Activated naive CD8-positive, alpha-beta T cell treated with anti-CD3 and anti-CD28 coated beads, Interleukin-2, amount 50 U/mL, for 24 hours (primary cell): Measurements from ENCODE around the gene KIF5C.

Experiments used
- ATAC-seq: fragments of 150-1000 bp; cut with Tn5 transposase; one replicate; pipeline ENCODE4 v1.10.0; 2021
- DNase-seq: peaks from one replicate; pipeline ENCODE4 v3.0.0; 2021
- H3K27ac Mint-ChIP-seq: one replicate; pipeline ENCODE4 v1.8.0; 2021; ENCODE audit warnings: mild to moderate bottlenecking, mixed read lengths
- H3K27me3 Mint-ChIP-seq: one replicate; pipeline ENCODE4 v1.8.0; 2021; ENCODE audit warnings: mixed read lengths
- H3K36me3 Mint-ChIP-seq: one replicate; pipeline ENCODE4 v1.8.0; 2021; ENCODE audit warnings: low read depth, mixed read lengths
- H3K4me1 Mint-ChIP-seq: one replicate; pipeline ENCODE4 v1.8.0; 2021; ENCODE audit warnings: mixed read lengths
- H3K4me3 Mint-ChIP-seq: one replicate; pipeline ENCODE4 v1.8.0; 2021; ENCODE audit warnings: mild to moderate bottlenecking, moderate library complexity, mixed read lengths
- H3K9me3 Mint-ChIP-seq: one replicate; pipeline ENCODE4 v1.8.0; 2021; ENCODE audit warnings: mixed read lengths

KIF5C gene

GRCh38 chr2:149068225-149068995, 193.4 kb downstream of the KIF5C start:
- Mint-ChIP-seq H3K27ac (peak overlapping the region; percentile 10), H3K27me3 (peaks cover 15% of the 10 kb centered on the region), H3K9me3 (peaks cover 6% of the 10 kb centered on the region), H3K4me3 (no peak overlapping the region), H3K36me3 (no peaks in the 10 kb centered on the region), H3K4me1 (peaks cover 21% of the 10 kb centered on the region)
- no peak for DNase-seq
- ATAC-seq = no peak

- Mint-ChIP-seq H3K27ac (peak overlapping the region; percentile 20), H3K4me1 (peaks cover 21% of the 10 kb centered on the region), H3K9me3 (peaks cover 6% of the 10 kb centered on the region), H3K36me3 (no peaks in the 10 kb centered on the region), H3K4me3 (peak overlapping the region; percentile 30), H3K27me3 (peaks cover 17% of the 10 kb centered on the region)
- DNase-seq (peak; percentile 15), ATAC-seq (peak; percentile 92)
These were observed 194.2 kb downstream of the KIF5C start for GRCh38 chr2:149068996-149069888.

DNA sequence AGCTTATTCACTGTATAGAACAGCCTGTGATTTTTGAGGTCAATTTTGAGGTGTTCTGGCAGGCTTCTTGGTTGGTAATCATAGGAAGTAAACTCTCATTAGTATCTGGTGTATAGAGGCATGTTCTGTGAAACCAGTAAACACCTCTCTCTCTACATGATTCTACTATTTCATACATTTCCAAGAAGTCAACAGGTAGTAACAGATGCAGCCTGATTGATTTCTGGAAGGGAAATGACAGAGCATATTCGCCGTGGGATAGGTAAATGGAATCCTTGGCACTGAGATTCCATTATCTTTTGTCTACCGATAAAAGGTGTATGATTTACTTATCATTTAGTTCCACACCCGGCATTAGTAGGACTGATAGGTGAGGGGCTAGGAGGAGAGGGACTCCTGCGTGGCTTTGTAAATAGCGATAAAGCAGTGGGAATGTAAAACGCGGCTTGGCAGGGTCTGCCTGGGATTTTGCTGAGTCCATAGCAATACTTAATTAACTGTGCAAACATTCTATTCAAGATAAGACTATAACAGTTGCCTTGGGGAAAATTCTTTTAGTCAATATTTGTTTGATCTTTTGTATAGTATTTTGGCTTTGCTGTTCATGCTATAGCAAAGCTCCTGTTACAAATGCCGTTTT, 195.8 kb downstream of the KIF5C start:
- Mint-ChIP-seq H3K4me1 (peaks cover 21% of the 10 kb centered on the region), H3K27ac (no peak overlapping the region), H3K27me3 (peaks cover 20% of the 10 kb centered on the region), H3K36me3 (no peaks in the 10 kb centered on the region), H3K9me3 (peaks cover 6% of the 10 kb centered on the region), H3K4me3 (no peak overlapping the region)
- ATAC-seq (no peak), DNase-seq (no peak)

- Mint-ChIP-seq H3K4me1 (peaks cover 4% of the 10 kb centered on the region), H3K27me3 (peaks cover 23% of the 10 kb centered on the region)
These were observed 200.1 kb downstream of the KIF5C start for GRCh38 chr2:149075105-149075504.

DNA sequence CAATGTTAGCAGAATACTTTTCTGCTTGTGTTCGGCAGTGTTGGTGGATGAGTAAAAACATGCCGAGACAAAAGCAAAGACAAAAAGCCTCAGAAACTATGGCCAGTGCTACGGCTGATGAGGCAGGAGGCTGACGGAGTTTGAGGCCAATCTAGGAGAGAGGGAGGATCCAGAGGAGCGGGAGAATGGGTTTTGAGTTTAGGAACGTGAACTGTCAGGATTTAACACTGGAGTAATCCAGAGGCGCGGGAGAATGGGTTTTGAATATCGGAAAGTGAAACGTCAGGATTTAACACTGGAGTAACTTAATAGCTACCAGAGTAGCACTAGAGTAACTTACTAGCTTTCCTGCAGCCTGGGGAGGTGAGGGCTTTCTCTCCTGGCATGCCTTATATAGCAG, 200.8 kb downstream of the KIF5C start:
- H3K27me3 Mint-ChIP-seq = peaks cover 23% of the 10 kb centered on the region
- no peaks in the 10 kb centered on the region for H3K4me1 Mint-ChIP-seq
- ATAC-seq (no peak), DNase-seq (no peak)
- no peak overlapping the region for H3K27ac Mint-ChIP-seq
- H3K9me3 Mint-ChIP-seq = no peaks in the 10 kb centered on the region
- no peaks in the 10 kb centered on the region for H3K36me3 Mint-ChIP-seq
- no peak overlapping the region for H3K4me3 Mint-ChIP-seq

More at GRCh38 chr2:149075105-149075504, 200.1 kb downstream of the KIF5C start:
- no peak for DNase-seq
- H3K4me3 Mint-ChIP-seq = no peak overlapping the region
- no peaks in the 10 kb centered on the region for H3K9me3 Mint-ChIP-seq
- no peaks in the 10 kb centered on the region for H3K36me3 Mint-ChIP-seq
- no peak for ATAC-seq
- H3K27ac Mint-ChIP-seq = no peak overlapping the region
